GM12892 (cell line): Measurements from ENCODE around the gene FTO.

Experiments used
- POLR2A ChIP-seq: IDR thresholded peaks from 2 replicates; pipeline ENCODE4 v1.6.1; 2011; ENCODE audit warnings: low read depth, low read length, control low read depth
- POLR2AphosphoS5 ChIP-seq: IDR thresholded peaks from 2 replicates; pipeline ENCODE4 v1.6.1; 2011; ENCODE audit warnings: low read depth, low read length, control low read depth

DNA sequence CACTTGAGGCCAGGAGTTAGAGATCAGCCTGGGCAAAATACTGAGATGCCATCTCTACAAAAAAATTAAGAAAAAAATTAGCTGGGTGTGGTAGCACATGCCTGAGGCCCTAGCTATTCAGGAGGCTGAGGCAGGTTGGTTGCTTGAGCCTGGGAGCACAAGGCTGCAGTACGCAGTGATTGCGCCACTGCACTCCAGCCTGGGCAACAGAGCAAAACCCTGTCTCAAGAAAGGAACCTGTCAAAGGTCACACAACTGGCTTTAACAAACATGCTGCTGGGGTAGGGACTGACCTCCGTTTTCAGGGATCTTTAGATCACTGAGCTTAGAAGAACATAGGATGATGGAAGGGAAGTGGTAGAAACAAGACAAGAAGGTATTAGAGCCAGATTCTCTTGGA lies 487.6 kb downstream of the FTO start:
- TF ChIP-seq POLR2AphosphoS5 (no peak), POLR2A (no peak)
